GM15510 (cell line): Measurements from ENCODE around the gene EPHB3.

Source experiments
- POLR2A ChIP-seq: IDR thresholded peaks from 3 replicates; pipeline ENCODE4 v1.6.1; 2011; ENCODE audit warnings: borderline replicate concordance; ENCODE audit not compliant: insufficient read length; ENCODE audit errors: extremely low read depth

The EPHB3 gene

GRCh38 chr3:184593220-184593927 is 31.8 kb downstream of the EPHB3 start:
- no peak for TF ChIP-seq POLR2A

GRCh38 chr3:184593928-184594303 is 32.3 kb downstream of the EPHB3 start:
- no peak for TF ChIP-seq POLR2A

- no peak for TF ChIP-seq POLR2A
Measured at GRCh38 chr3:184594371-184595001, 32.9 kb downstream of the EPHB3 start.

GRCh38 chr3:184595726-184596125 is 34.1 kb downstream of the EPHB3 start:
- TF ChIP-seq POLR2A = no peak

GRCh38 chr3:184596233-184596632 is 34.6 kb downstream of the EPHB3 start:
- TF ChIP-seq POLR2A = no peak

GRCh38 chr3:184596886-184597575 is 35.4 kb downstream of the EPHB3 start:
- TF ChIP-seq POLR2A = no peak

- no peak for TF ChIP-seq POLR2A
Measured at GRCh38 chr3:184597829-184598573, 36.4 kb downstream of the EPHB3 start.

- no peak for TF ChIP-seq POLR2A
Measured at GRCh38 chr3:184598574-184598927, 37.0 kb downstream of the EPHB3 start.

- TF ChIP-seq POLR2A = no peak
Measured at GRCh38 chr3:184599143-184599542, 37.6 kb downstream of the EPHB3 start.

GRCh38 chr3:184600685-184601377 is 39.2 kb downstream of the EPHB3 start:
- no peak for TF ChIP-seq POLR2A

- no peak for TF ChIP-seq POLR2A
Measured at GRCh38 chr3:184601576-184602371, 40.2 kb downstream of the EPHB3 start.

- TF ChIP-seq POLR2A = no peak
Measured at GRCh38 chr3:184602372-184603150, 41.0 kb downstream of the EPHB3 start.
